IgD-negative memory B cell (primary cell): ENCODE data around the gene OR7G3. TPM values are rescaled to one million over a fixed set of nuclear protein-coding genes. Genes with fewer than 3 reads are reported as not detected.

ENCODE experiments used
- polyA plus RNA-seq: library from polyadenylated mRNA; unstranded; fragments of 300-500 nt; fragmentation: Illumina TruSeq; gene quantifications from one replicate; pipeline ENCODE4 v1.2.3, GENCODE V29; 2021

OR7G3 gene
- polyA plus RNA-seq, 1 donor from 2014 or later = not detected

Other genes with a start within 250 kb of the OR7G3 start
- gene MUC16, start 116.5 kb downstream of the OR7G3 start, polyA plus RNA-seq = not detected
- gene OR1M1, start 39.9 kb downstream of the OR7G3 start, polyA plus RNA-seq = not detected
- not detected for gene OR7G2, start 19.5 kb downstream of the OR7G3 start, polyA plus RNA-seq
- not detected for gene OR7G1, start 11.2 kb downstream of the OR7G3 start, polyA plus RNA-seq
- gene ZNF317, start 13.4 kb upstream of the OR7G3 start, polyA plus RNA-seq = 51.6 TPM
- 0.43 TPM for gene OR7D2, start 52.0 kb upstream of the OR7G3 start, polyA plus RNA-seq
- gene OR7D4, start 92.6 kb upstream of the OR7G3 start, polyA plus RNA-seq = not detected
- gene OR7E24, start 124.0 kb upstream of the OR7G3 start, polyA plus RNA-seq = not detected
- gene ZNF699, start 182.9 kb upstream of the OR7G3 start, polyA plus RNA-seq = 8.6 TPM
- 24.6 TPM for gene ZNF559, start 197.2 kb upstream of the OR7G3 start, polyA plus RNA-seq
- 1.6 TPM for gene ZNF177, start 236.1 kb upstream of the OR7G3 start, polyA plus RNA-seq